Epithelial cell of proximal tubule (primary cell): ENCODE data around the gene ITGB7. TPM values are rescaled to one million over a fixed set of nuclear protein-coding genes. Genes with fewer than 3 reads are reported as not detected.
A peak's percentile ranks its signal among the peaks of the same experiment; 100 is the strongest.

Experiments used
- DNase-seq: peaks from one replicate; pipeline ENCODE4 v3.0.0-alpha.2; 2011; ENCODE audit warnings: low read depth
- H3K4me3 ChIP-seq: 2 replicates; pipeline ENCODE4 v1.5.1; 2011; ENCODE audit warnings: low read depth, mild to moderate bottlenecking, low read length
- total RNA-seq: library from RNA; depleted of rRNA; stranded (reverse); fragments of >200 nt; gene quantifications from 2 replicates; pipeline ENCODE4 v1.2.3, GENCODE V29; 2015
- TF ChIP-seq, protein P1 (sequence below): conservative IDR thresholded peaks from 2 replicates; pipeline ENCODE4 v1.5.1; 2012; ENCODE audit warnings: low read depth, mild to moderate bottlenecking, low read length

Gene ITGB7
- total RNA-seq, 1 donor from 2014 or later = 0.46 TPM

DNA sequence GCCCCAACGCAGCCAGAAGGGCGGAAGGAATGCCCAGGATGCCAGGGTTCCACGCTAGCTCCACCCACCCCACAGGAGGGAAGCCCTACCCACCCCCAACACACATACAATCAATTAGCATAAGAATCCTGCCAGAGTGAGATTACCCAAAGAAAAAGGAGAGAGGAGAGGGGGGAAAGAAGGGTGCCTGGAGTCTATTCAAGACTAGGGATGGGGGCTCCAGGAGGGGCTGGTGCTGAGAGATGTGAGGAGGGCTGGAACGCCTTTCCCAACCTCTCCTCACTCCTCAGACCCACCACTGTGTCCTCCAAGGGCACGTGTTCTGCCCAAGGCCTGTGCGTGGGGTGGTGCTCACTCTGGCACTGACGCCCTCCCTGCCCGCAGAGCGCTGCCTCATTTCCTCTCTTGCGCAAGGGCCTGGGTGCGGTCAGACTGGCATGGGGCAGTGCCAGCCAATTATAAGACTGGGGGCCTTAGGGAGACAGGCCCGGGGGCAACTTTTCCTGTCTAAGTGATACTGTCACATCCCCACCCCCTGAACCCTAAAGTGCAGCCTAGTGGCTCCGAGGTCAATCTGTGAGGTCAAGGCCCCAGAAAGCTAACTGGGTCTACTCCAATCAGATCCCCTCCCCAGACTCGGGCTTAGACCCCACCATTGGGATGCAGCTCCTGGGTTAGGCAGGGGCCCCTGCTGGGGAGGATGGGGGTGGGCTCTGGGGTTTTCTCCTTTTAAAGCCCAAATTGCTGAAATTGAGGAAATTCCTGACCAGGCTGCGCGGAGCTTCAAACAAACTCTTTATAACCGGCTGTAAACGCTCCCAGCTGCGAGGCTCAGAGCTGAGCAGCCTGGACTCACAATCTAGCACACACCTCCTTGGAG is 10.2 kb upstream of the ITGB7 start:
- H3K4me3 ChIP-seq = no peak overlapping the region
- DNase-seq = no peak
- TF ChIP-seq, protein P1, sequence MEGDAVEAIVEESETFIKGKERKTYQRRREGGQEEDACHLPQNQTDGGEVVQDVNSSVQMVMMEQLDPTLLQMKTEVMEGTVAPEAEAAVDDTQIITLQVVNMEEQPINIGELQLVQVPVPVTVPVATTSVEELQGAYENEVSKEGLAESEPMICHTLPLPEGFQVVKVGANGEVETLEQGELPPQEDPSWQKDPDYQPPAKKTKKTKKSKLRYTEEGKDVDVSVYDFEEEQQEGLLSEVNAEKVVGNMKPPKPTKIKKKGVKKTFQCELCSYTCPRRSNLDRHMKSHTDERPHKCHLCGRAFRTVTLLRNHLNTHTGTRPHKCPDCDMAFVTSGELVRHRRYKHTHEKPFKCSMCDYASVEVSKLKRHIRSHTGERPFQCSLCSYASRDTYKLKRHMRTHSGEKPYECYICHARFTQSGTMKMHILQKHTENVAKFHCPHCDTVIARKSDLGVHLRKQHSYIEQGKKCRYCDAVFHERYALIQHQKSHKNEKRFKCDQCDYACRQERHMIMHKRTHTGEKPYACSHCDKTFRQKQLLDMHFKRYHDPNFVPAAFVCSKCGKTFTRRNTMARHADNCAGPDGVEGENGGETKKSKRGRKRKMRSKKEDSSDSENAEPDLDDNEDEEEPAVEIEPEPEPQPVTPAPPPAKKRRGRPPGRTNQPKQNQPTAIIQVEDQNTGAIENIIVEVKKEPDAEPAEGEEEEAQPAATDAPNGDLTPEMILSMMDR = no peak

GRCh38 chr12:53215497-53215896 is 8.4 kb upstream of the ITGB7 start:
- no peak for DNase-seq
- TF ChIP-seq, protein P1 = no peak

DNA sequence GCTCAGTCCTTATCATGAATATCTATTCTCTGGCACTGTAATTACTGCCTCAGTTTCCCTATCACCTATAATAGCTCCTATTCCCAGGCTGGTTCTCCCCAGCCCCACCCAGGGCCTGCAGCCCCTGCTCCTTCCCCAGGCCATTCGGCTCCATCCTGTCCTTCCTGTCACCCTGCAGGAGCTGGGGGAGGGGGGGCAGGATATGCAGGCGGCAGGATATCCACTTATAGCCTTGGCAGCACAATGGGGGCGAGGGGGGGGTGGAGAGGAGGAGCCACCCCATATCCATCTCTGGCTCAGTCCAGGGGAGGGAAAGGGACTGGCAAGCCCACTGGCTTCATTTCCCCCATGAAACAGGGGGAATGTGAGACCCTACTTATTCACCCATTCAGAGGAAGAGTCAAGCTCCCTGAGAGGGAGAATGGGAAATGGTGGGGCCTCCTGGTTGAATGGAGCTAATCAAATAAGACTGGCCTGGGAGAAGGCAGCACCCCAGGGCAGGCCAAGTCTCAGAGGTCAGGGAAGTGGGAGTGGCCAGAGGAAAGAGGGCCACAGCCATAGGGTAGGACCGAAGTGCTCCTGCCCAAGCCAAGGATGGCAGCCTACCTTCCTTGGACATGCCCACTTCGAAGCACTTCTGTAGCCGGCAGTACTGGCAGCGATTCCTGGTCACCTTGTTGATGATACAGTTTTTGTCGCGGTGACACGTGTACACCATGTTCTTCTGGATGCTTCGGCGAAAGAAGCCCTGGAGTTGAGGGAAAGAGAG is 7.8 kb upstream of the ITGB7 start:
- H3K4me3 ChIP-seq = no peak overlapping the region
- TF ChIP-seq, protein P1 = no peak
- DNase-seq = no peak

More at GRCh38 chr12:53215497-53215896, 8.4 kb upstream of the ITGB7 start:
- H3K4me3 ChIP-seq = no peak overlapping the region

DNA sequence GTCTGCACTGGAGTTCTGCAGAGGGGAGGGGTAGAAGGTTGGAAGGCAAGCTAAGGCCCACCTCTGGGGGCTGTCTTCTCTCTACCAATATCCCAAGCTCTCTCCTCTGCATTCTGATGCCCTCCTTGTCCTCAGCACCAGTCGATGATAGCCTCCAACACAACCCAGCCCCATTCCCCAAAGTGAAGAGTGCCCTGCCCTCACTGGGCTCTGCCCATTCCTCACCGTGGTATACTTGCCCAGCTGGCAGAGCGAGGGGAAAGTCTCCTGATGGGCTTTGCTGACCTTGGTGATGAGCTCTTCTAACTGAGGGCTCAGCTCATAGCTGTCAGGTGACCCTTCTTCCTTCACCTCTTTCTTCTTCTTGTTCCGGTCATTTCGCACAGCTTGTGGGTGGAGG is 7.2 kb upstream of the ITGB7 start:
- TF ChIP-seq, protein P1 = no peak
- DNase-seq = no peak
- H3K4me3 ChIP-seq = no peak overlapping the region

- H3K4me3 ChIP-seq = no peak overlapping the region
- no peak for DNase-seq
- TF ChIP-seq, protein P1 = peak; percentile 95
These were observed 6.3 kb upstream of the ITGB7 start for GRCh38 chr12:53213348-53213747.

DNA sequence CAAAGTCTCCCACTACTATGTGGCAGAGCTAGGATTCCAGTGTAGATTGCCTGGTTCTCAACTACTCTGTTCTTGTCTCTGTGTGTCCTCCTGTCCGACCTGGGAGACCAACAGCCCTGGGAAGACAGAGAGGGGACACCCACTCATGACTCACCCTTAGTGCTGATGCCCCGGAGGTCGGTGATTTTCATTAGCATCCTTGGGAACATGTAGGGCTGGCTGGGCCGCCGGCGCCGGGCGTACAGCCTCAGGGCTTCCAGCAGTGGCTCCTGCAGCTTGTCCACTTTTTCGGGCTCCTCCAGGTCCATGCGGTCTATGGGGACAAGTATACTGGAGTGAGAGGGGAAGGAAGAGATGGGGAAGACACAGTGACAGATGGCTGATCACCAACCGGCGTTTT is 5.9 kb upstream of the ITGB7 start:
- H3K4me3 ChIP-seq = no peak overlapping the region
- TF ChIP-seq, protein P1 = no peak
- DNase-seq = no peak
